ENCODE measurements around the gene C10orf71. TPM values are rescaled to one million over a fixed set of nuclear protein-coding genes. Genes with fewer than 3 reads are reported as not detected.

C10orf71 gene
- total and polyA plus RNA-seq, 2 donors from 2014 or later, result 0.28 TPM; not detected in 1

DNA sequence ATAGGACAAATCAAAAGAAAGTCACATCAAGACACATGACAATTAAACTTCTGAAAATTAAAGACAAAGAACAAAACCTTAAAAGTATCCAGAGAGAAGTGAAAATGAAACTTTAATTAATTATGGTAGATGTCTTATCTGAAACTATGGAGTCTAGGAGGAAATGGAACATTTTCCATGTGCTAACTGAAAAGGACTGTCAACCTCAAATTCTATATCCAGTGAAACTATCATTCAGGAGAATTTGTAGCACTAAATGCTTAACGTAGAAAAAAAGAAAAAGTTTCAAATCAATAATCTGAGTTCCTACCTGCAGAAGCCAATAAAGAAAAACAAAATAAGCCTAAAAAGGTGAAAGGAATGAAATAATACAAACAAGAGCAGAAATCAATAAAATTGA is 33.1 kb upstream of the C10orf71 start:
- H3K36me3 ChIP-seq (ENCODE audit: control insufficient read depth in 2 of 3, insufficient read depth in 3 of 3, low read length in 3 of 3), result no peaks in the 10 kb centered on the region
- TF ChIP-seq, protein P1, sequence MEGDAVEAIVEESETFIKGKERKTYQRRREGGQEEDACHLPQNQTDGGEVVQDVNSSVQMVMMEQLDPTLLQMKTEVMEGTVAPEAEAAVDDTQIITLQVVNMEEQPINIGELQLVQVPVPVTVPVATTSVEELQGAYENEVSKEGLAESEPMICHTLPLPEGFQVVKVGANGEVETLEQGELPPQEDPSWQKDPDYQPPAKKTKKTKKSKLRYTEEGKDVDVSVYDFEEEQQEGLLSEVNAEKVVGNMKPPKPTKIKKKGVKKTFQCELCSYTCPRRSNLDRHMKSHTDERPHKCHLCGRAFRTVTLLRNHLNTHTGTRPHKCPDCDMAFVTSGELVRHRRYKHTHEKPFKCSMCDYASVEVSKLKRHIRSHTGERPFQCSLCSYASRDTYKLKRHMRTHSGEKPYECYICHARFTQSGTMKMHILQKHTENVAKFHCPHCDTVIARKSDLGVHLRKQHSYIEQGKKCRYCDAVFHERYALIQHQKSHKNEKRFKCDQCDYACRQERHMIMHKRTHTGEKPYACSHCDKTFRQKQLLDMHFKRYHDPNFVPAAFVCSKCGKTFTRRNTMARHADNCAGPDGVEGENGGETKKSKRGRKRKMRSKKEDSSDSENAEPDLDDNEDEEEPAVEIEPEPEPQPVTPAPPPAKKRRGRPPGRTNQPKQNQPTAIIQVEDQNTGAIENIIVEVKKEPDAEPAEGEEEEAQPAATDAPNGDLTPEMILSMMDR (IDR thresholded peaks at IDR 0.05; ENCODE audit: borderline replicate concordance, extremely low read depth, insufficient read depth), result no peak
- H3K4me3 ChIP-seq (ENCODE audit: low read length in 3 of 3), result no peak overlapping the region
- no peak overlapping the region for H3K9ac ChIP-seq (ENCODE audit: low read length in 3 of 3)
- DNase-seq, result no peak
- H3K27ac ChIP-seq (ENCODE audit: low read depth in 2 of 2, low read length in 2 of 2), result no peak overlapping the region
- no peaks in the 10 kb centered on the region for H3K27me3 ChIP-seq (ENCODE audit: control insufficient read depth, insufficient read depth, low read length)
- intact Hi-C loops (cut with DNase I), result no loop called here
- H3K4me1 ChIP-seq (ENCODE audit: control insufficient read depth in 2 of 3, insufficient read depth in 2 of 3, low read depth in 1 of 3, low read length in 3 of 3), result no peaks in the 10 kb centered on the region
- peaks cover 0 to 12% (median 0%) of the 10 kb centered on the region in 3 donors for H3K9me3 ChIP-seq (ENCODE audit: control insufficient read depth in 2 of 3, insufficient read depth in 1 of 3, low read length in 3 of 3)
- no peak for FAIRE-seq

DNA sequence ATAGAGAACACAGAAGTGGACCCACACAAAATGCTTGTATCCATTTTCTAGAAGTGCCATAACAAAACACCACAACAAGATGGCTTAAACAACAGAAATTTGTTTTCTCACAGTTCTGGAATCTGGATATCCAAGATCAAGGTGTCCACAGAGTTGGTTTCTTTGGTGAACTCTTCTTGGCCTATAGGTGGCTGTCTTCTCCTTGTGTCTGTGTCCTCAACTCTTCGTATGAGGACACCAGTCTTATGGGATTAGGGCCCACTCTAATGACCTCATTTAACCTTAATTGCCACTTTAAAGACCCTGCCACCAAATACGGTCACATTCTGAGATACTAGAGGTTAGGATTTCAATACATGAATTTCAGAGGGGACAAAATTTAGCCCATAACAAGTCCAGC is 30.8 kb upstream of the C10orf71 start:
- TF ChIP-seq, protein P1 (IDR thresholded peaks at IDR 0.05; ENCODE audit: borderline replicate concordance, extremely low read depth, insufficient read depth), result no peak

DNA sequence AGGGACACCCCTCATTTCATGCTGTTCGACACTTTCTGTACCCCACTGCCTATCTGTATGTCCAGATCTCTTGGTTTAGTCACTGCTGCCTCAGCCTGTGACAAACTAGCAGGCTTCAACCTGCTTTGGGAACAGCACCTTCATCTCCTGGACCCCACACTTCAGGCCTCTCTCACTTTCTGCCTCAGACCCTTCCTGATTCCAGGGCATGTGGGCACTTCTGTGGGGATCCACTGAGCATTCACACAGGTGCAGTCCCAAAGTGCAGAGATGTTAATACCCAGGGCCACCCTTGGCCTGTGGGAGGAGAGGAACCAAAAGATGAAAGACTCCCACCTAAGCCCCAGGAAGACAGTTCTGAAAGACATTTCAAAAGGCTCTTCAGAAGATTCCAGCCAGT is 29.4 kb upstream of the C10orf71 start:
- Histone ChIP-seq H3K27ac (ENCODE audit: low read depth in 2 of 2, low read length in 2 of 2) (no peak overlapping the region), H3K36me3 (ENCODE audit: control insufficient read depth in 2 of 3, insufficient read depth in 3 of 3, low read length in 3 of 3) (no peaks in the 10 kb centered on the region), H3K9me3 (ENCODE audit: control insufficient read depth in 2 of 3, insufficient read depth in 1 of 3, low read length in 3 of 3) (peaks cover 0 to 12% (median 0%) of the 10 kb centered on the region in 3 donors), H3K4me3 (ENCODE audit: low read length in 3 of 3) (no peak overlapping the region), H3K9ac (ENCODE audit: low read length in 3 of 3) (no peak overlapping the region), H3K4me1 (ENCODE audit: control insufficient read depth in 2 of 3, insufficient read depth in 2 of 3, low read depth in 1 of 3, low read length in 3 of 3) (no peaks in the 10 kb centered on the region), H3K27me3 (ENCODE audit: control insufficient read depth, insufficient read depth, low read length) (no peaks in the 10 kb centered on the region)
- no peak for DNase-seq
- TF ChIP-seq, protein P1 (IDR thresholded peaks at IDR 0.05; ENCODE audit: borderline replicate concordance, extremely low read depth, insufficient read depth), result no peak
- intact Hi-C loops (cut with DNase I), result no loop called here
- no peak for FAIRE-seq

More for the DNA sequence above, 30.8 kb upstream of the C10orf71 start:
- peaks cover 0 to 12% (median 0%) of the 10 kb centered on the region in 3 donors for H3K9me3 ChIP-seq (ENCODE audit: control insufficient read depth in 2 of 3, insufficient read depth in 1 of 3, low read length in 3 of 3)
- FAIRE-seq (no peak), DNase-seq (no peak)
- H3K4me3 ChIP-seq (ENCODE audit: low read length in 3 of 3), result no peak overlapping the region
- H3K36me3 ChIP-seq (ENCODE audit: control insufficient read depth in 2 of 3, insufficient read depth in 3 of 3, low read length in 3 of 3), result no peaks in the 10 kb centered on the region
- H3K9ac ChIP-seq (ENCODE audit: low read length in 3 of 3), result no peak overlapping the region
- no peaks in the 10 kb centered on the region for H3K27me3 ChIP-seq (ENCODE audit: control insufficient read depth, insufficient read depth, low read length)
- intact Hi-C loops (cut with DNase I), result no loop called here
- H3K27ac ChIP-seq (ENCODE audit: low read depth in 2 of 2, low read length in 2 of 2), result no peak overlapping the region
- no peaks in the 10 kb centered on the region for H3K4me1 ChIP-seq (ENCODE audit: control insufficient read depth in 2 of 3, insufficient read depth in 2 of 3, low read depth in 1 of 3, low read length in 3 of 3)

DNA sequence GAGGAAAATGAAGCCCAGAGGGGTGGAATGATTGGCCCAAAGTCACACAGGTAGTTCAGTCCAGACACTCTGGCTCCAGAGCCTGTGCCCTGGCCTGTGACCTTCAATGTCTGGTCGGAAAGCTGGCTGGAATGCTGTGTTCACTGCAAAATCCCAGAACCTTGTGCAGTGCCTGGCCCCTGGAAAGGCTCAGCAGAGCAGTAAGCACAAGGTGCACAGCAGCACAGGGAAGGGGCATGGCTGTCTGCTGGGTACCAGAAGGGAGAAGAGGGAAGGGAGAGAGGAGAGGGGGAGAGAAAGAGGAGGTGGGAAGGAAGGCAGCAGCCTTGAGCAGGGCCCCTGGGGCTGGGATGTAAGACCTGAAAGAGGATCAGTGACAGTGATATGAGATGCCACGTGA is 28.4 kb upstream of the C10orf71 start:
- TF ChIP-seq, protein P1 (IDR thresholded peaks at IDR 0.05; ENCODE audit: borderline replicate concordance, extremely low read depth, insufficient read depth), result no peak
- H3K9me3 ChIP-seq (ENCODE audit: control insufficient read depth in 2 of 3, insufficient read depth in 1 of 3, low read length in 3 of 3), result peaks cover 0 to 8% (median 0%) of the 10 kb centered on the region in 3 donors
- DNase-seq (no peak), FAIRE-seq (no peak)
- no peak overlapping the region for H3K9ac ChIP-seq (ENCODE audit: low read length in 3 of 3)
- no peak overlapping the region for H3K27ac ChIP-seq (ENCODE audit: low read depth in 2 of 2, low read length in 2 of 2)
- H3K27me3 ChIP-seq (ENCODE audit: control insufficient read depth, insufficient read depth, low read length), result no peaks in the 10 kb centered on the region
- H3K4me3 ChIP-seq (ENCODE audit: low read length in 3 of 3), result no peak overlapping the region
- no peaks in the 10 kb centered on the region for H3K36me3 ChIP-seq (ENCODE audit: control insufficient read depth in 2 of 3, insufficient read depth in 3 of 3, low read length in 3 of 3)
- H3K4me1 ChIP-seq (ENCODE audit: control insufficient read depth in 2 of 3, insufficient read depth in 2 of 3, low read depth in 1 of 3, low read length in 3 of 3), result no peaks in the 10 kb centered on the region
- intact Hi-C loops (cut with DNase I), result no loop called here
